Psoas muscle (tissue), 8 donors: ENCODE data around the gene TNS3. TPM values are rescaled to one million over a fixed set of nuclear protein-coding genes. Genes with fewer than 3 reads are reported as not detected.
A peak's percentile ranks its signal among the peaks of the same experiment; 100 is the strongest.

ENCODE experiments used
- ATAC-seq, 4 donors: fragments of 200-7000 bp; cut with Tn5 transposase; one replicate each; pipeline ENCODE4 v1.9.1; 2020; ENCODE audit warnings: moderate library complexity in 3 of 4, mild to moderate bottlenecking in 2 of 4
- DNase-seq, 2 donors: peaks; one replicate each; pipeline ENCODE4 v3.0.0-alpha.2; 2020
- H3K27ac ChIP-seq: fragments of 200-600 bp; one replicate; pipeline ENCODE4 v1.8.0; 2022
- H3K27me3 ChIP-seq, 3 donors: fragments of 200-600 bp in 1 of 3; one replicate each; pipeline versions ENCODE4 v1.6.1 to v1.8.0; 2013 to 2022; ENCODE audit warnings: low read length in 2 of 3, mild to moderate bottlenecking in 2 of 3, moderate library complexity in 1 of 3; ENCODE audit not compliant: insufficient read depth in 3 of 3
- H3K36me3 ChIP-seq, 2 donors: fragments of 200-600 bp in 1 of 2; one replicate each; pipeline versions ENCODE4 v1.6.1 to v1.8.0; 2013 to 2022; ENCODE audit warnings: low read depth in 1 of 2, mild to moderate bottlenecking in 1 of 2, moderate library complexity in 1 of 2; ENCODE audit not compliant: insufficient read depth in 1 of 2
- H3K4me1 ChIP-seq: fragments of 200-600 bp; one replicate; pipeline ENCODE4 v1.8.0; 2022
- H3K4me3 ChIP-seq: fragments of 200-600 bp; one replicate; pipeline ENCODE4 v1.8.0; 2022; ENCODE audit warnings: mild to moderate bottlenecking
- H3K9me3 ChIP-seq: fragments of 200-600 bp; one replicate; pipeline ENCODE4 v1.8.0; 2022
- CTCF ChIP-seq: fragments of 200-600 bp; IDR thresholded peaks from one replicate; pipeline ENCODE4 v1.8.0; 2022; ENCODE audit warnings: antibody characterized with exemption
- WGBS, 3 donors: extraction: QIAGEN DNeasy Blood & Tissue Kit; methylation state at CpG; one replicate each; pipeline versions ENCODE4 v1.1.6 to v1.1.7; 2013; 5-methylcytosine and 5-hydroxymethylcytosine counted together
- intact Hi-C, 2 donors: fragments of 100-400 bp; cut with DNase I; formaldehyde crosslinking; loops; one replicate each; pipeline versions ENCODE4 v1.11.0 to v1.14.2; 2022
- polyA plus RNA-seq, 3 donors: library from polyadenylated mRNA; stranded (reverse); fragments of 200-250 nt; gene quantifications; one replicate each; pipeline ENCODE4 v1.2.3, GENCODE V29; 2013
- total RNA-seq, 4 donors: library from RNA; stranded (reverse); fragmentation: NEBNext Ultra II Directional in 2 of 4; extraction: Animal tissue kit (Norgen Biotek cat#: 25700) in 2 of 4; gene quantifications; one replicate each; pipeline versions ENCODE4 v1.2.1 to v1.2.4, GENCODE V29; 2021 to 2023
- donor health status: healthy with polysubstance abuse.
- donor health status: DM: no; HTN: no; CAD: no; lungs with moderate emphysema.
- donor health status: Bipolar disorder and iron deficiency.
- donor health status: healthy.
- donor health status: DM: yes; HTN: yes; CAD: no.
- donor health status: DM: no; HTN: no; CAD: no.
- donor health status: DM: no; HTN: no; CAD: no.
- donor health status: DM: yes; HTN: yes; CAD: no.

Gene TNS3
- total and polyA plus RNA-seq, 7 donors, result 11.5 to 75.3 (median 35.0) TPM

- 78 to 79% (median 78%) methylated on average over 15 of the region's 15 CpGs for WGBS, 3 donors
- Histone ChIP-seq H3K36me3 (no peaks in the 10 kb centered on the region), H3K4me1 (peaks cover 23% of the 10 kb centered on the region), H3K27me3 (peaks cover 0 to 2% (median 0%) of the 10 kb centered on the region in 3 donors), H3K4me3 (no peak overlapping the region), H3K9me3 (no peaks in the 10 kb centered on the region), H3K27ac (no peak overlapping the region)
- ATAC-seq (no peak), DNase-seq (no peak)
- no peak for TF ChIP-seq CTCF
- intact Hi-C loops, result no loop called here
These were observed 81.8 kb downstream of the TNS3 start for GRCh38 chr7:47500103-47500563.

DNA sequence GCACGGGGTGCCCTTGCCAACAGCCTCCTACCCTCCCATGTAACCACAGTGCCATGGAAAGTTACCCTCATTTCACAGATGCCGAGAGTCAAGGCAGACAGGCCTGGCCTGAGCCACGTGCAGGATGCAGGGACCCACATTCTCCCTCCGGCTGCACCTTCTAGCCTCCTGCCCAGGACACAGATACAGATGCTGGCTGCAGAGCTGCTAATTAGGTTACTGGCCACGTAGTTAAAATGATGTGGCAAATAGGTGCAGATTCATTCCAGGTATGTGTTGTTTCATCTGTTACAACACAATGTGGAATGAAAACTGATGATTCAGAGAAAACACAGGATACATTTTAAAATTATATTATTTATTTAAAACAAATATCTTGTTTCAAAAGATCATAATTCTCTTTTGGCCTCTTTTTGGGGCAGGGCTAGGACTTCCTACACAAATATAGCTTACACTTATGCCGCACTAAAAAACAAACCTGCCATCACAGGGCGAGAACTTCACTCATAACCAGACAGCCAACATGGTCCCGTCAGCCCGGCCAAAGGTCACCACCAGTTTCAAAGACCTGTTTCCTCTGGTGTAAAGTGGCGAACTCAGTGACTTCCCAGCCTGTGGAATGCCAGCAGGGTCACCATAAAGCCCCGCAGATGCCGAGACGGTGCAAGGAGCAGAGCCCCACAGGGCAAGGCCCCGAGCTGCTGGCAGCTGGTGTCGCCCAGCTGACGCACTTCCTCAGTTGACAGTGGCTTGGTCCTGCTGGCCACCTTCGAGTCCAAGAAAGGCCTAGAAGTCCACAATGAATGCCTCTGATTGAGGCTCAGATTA is 83.5 kb downstream of the TNS3 start:
- H3K4me3 ChIP-seq, result no peak overlapping the region
- intact Hi-C loops, result no loop called here
- no peak overlapping the region for H3K27ac ChIP-seq
- TF ChIP-seq CTCF, result no peak
- 75 to 86% (median 76%) methylated on average over 17 of the region's 17 CpGs for WGBS, 3 donors
- no peak for DNase-seq
- H3K27me3 ChIP-seq, result peaks cover 0 to 2% (median 0%) of the 10 kb centered on the region in 3 donors
- ATAC-seq, result no peak
- H3K36me3 ChIP-seq, result no peaks in the 10 kb centered on the region
- H3K9me3 ChIP-seq, result no peaks in the 10 kb centered on the region
- peaks cover 23% of the 10 kb centered on the region for H3K4me1 ChIP-seq

DNA sequence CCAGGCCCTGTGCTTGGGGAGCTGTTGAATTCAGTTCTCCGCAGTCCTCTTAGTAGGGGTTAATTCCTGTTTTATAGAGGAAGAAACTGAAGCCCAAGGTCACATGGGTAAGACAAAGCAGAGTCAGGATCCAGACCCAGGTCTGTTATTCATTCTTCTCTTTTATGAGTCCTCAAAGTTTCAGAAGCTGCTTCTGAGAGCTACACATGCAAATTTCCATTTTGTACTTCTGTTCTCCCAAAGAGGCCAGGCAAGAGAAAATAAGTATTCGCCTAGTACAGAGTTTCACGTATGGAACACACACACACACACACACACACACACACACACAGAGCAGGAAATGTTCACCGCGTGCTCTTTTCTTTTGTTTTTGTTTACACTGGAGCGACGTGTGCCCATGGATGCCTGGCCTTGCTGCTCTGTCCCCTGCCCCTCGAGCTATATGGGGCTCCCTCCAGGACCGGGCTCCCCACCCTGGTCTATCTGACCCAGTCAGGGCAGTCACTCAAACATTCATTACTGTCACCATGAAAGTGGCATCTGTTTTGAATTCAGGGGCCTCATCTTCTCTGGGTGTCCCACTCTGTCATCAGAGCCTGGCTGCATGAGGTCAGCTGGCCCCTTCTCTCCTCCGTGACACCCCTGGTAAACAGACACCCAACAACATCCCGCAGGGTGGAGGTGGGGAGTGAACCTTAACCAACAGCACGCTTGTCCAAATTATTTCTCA is 84.4 kb downstream of the TNS3 start:
- intact Hi-C loops, result no loop called here
- DNase-seq (no peak), ATAC-seq (peak in 1 of 4 donors; percentile 26)
- TF ChIP-seq CTCF, result no peak
- 68 to 81% (median 72%) methylated on average over 12 of the region's 12 CpGs for WGBS, 3 donors
- Histone ChIP-seq H3K27me3 (peaks cover 0 to 2% (median 0%) of the 10 kb centered on the region in 3 donors), H3K27ac (no peak overlapping the region), H3K36me3 (no peaks in the 10 kb centered on the region), H3K9me3 (no peaks in the 10 kb centered on the region), H3K4me3 (no peak overlapping the region), H3K4me1 (peaks cover 18% of the 10 kb centered on the region)

DNA sequence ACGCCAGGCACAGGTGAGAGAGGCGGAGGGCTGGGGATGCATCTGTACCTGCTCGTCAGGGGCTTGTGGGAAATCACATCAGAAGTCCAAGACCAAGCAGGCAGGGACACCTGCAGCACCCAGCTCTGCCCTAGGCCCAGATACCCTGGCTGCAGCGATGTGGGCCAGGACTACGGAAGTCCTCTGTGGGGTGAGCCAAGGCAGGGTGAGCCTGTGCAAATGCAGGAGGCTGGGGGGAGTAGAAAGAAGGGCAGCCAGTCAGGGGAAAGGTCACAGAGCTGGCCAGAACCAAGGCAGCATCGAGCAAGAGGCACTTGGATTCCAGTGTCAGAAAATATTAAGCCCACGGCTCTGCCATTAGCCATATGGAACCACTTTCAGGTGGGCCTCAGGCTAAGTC is 85.2 kb downstream of the TNS3 start:
- Histone ChIP-seq H3K27ac (no peak overlapping the region), H3K4me1 (peaks cover 16% of the 10 kb centered on the region), H3K36me3 (no peaks in the 10 kb centered on the region), H3K27me3 (peaks cover 0 to 2% (median 0%) of the 10 kb centered on the region in 3 donors), H3K4me3 (no peak overlapping the region), H3K9me3 (no peaks in the 10 kb centered on the region)
- DNase-seq, result no peak
- WGBS, 3 donors, result 59 to 79% (median 74%) methylated on average over 7 of the region's 7 CpGs
- TF ChIP-seq CTCF, result no peak
- peak in 2 of 4 donors; percentile 22 to 34 for ATAC-seq
- intact Hi-C loops, result no loop called here
